Stimulated activated CD8-positive, alpha-beta memory T cell treated with anti-CD3 and anti-CD28 coated beads, Interleukin-4, amount 100 ng/mL, for 24 hours (primary cell): ENCODE measurements around the gene CKAP4.
A peak's percentile ranks its signal among the peaks of the same experiment; 100 is the strongest.
"Not testable (repeated sequence)": the region's sequence is repeated elsewhere in the genome, so short reads cannot be mapped to it uniquely, and the experiment has no call there.

Source experiments
- DNase-seq: peaks from one replicate; pipeline ENCODE4 v3.0.0-alpha.2; 2020; ENCODE audit warnings: low read depth

Gene CKAP4

GRCh38 chr12:106247674-106248311 is at the start of gene CKAP4:
Gene CKAP4 (minus strand): TSS chr12:106248020. CDS start chr12:106247851, 169 bp downstream.
- peak; percentile 34 for DNase-seq

- DNase-seq = no peak
These were observed 49.3 kb upstream of the CKAP4 start for GRCh38 chr12:106297075-106297474.

GRCh38 chr12:106296179-106296877 is 48.5 kb upstream of the CKAP4 start:
- DNase-seq = no peak

GRCh38 chr12:106292339-106292738 is 44.5 kb upstream of the CKAP4 start:
- DNase-seq = no peak

- DNase-seq = no peak
These were observed 43.5 kb upstream of the CKAP4 start for GRCh38 chr12:106291342-106291741.

- no peak for DNase-seq
These were observed 42.8 kb upstream of the CKAP4 start for GRCh38 chr12:106290666-106291065.

- no peak for DNase-seq
These were observed 41.4 kb upstream of the CKAP4 start for GRCh38 chr12:106289196-106289681.

- DNase-seq = peak; percentile 19
These were observed 40.8 kb upstream of the CKAP4 start for GRCh38 chr12:106288494-106289195.

- no peak for DNase-seq
These were observed 40.3 kb upstream of the CKAP4 start for GRCh38 chr12:106288101-106288493.

- no peak for DNase-seq
These were observed 39.5 kb upstream of the CKAP4 start for GRCh38 chr12:106287364-106287763.

GRCh38 chr12:106286576-106287162 is 38.8 kb upstream of the CKAP4 start:
- not testable (repeated sequence) for DNase-seq

- DNase-seq = no peak
These were observed 38.2 kb upstream of the CKAP4 start for GRCh38 chr12:106285982-106286381.

GRCh38 chr12:106284358-106285105 is 36.7 kb upstream of the CKAP4 start:
- no peak for DNase-seq

GRCh38 chr12:106282457-106283097 is 34.8 kb upstream of the CKAP4 start:
- no peak for DNase-seq

- DNase-seq = no peak
These were observed 34.0 kb upstream of the CKAP4 start for GRCh38 chr12:106281804-106282203.

GRCh38 chr12:106281056-106281782 is 33.4 kb upstream of the CKAP4 start:
- no peak for DNase-seq

- no peak for DNase-seq
These were observed 32.3 kb upstream of the CKAP4 start for GRCh38 chr12:106280106-106280505.

GRCh38 chr12:106276032-106276740 is 28.4 kb upstream of the CKAP4 start:
- DNase-seq = no peak

GRCh38 chr12:106275458-106275857 is 27.6 kb upstream of the CKAP4 start:
- no peak for DNase-seq

GRCh38 chr12:106274575-106275121 is 26.8 kb upstream of the CKAP4 start:
- DNase-seq = no peak
